C4-2B (cell line): Measurements from ENCODE around the gene CLDN3.

ENCODE experiments used
- ZFX ChIP-seq: fragments of 450-650 bp; IDR thresholded peaks from 2 replicates; pipeline ENCODE4 v1.6.1; 2017
- TF ChIP-seq, protein P1 (sequence below): fragments of 450-650 bp; conservative IDR thresholded peaks from 2 replicates; pipeline ENCODE4 v1.5.1; 2017; ENCODE audit warnings: mild to moderate bottlenecking

DNA sequence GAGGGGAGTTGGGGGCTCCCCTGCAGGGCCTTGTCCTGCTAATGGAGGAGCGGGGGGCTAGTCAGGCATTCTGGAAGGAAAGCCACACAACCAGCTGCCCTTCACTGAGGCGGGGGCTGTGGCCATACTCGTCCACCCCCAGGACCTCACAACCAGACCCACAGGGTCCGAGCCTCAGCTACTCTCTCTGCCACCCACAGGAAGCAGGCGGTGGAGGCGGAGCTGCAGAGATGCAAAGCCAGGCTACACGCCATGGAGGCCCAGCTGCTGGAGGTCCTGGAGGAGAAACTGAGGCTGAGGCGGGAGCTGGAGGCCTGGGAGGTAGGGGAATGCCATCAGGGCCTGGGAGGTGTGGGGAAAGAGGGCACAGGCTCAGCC is 34.6 kb downstream of the CLDN3 start:
- TF ChIP-seq, protein P1, sequence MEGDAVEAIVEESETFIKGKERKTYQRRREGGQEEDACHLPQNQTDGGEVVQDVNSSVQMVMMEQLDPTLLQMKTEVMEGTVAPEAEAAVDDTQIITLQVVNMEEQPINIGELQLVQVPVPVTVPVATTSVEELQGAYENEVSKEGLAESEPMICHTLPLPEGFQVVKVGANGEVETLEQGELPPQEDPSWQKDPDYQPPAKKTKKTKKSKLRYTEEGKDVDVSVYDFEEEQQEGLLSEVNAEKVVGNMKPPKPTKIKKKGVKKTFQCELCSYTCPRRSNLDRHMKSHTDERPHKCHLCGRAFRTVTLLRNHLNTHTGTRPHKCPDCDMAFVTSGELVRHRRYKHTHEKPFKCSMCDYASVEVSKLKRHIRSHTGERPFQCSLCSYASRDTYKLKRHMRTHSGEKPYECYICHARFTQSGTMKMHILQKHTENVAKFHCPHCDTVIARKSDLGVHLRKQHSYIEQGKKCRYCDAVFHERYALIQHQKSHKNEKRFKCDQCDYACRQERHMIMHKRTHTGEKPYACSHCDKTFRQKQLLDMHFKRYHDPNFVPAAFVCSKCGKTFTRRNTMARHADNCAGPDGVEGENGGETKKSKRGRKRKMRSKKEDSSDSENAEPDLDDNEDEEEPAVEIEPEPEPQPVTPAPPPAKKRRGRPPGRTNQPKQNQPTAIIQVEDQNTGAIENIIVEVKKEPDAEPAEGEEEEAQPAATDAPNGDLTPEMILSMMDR, result no peak
- TF ChIP-seq ZFX, result no peak
